Adrenal gland (tissue), 5 donors: ENCODE measurements around the gene ZNF491.

Source experiments
- POLR2A ChIP-seq, 2 donors: fragments of 450-650 bp; IDR thresholded peaks; one replicate each; pipeline ENCODE4 v1.6.1; 2017; ENCODE audit warnings: antibody characterized with exemption in 2 of 2, mild to moderate bottlenecking in 2 of 2, moderate library complexity in 1 of 2
- TF ChIP-seq, protein P1 (sequence below), 6 experiments: fragments of 450-650 bp in 4 of 6; fragments of 200-600 bp in 2 of 6; sonication (generic) in 1 of 6; IDR thresholded peaks; 1 replicate in 5 of 6; 2 replicates in 1 of 6; pipeline versions ENCODE4 v1.5.1 to v1.8.0; 2016 to 2021; ENCODE audit warnings: antibody characterized with exemption in 6 of 6, mild to moderate bottlenecking in 2 of 6, moderate library complexity in 1 of 6
- donor health status: DM: no; HTN: no; CAD: no.

DNA sequence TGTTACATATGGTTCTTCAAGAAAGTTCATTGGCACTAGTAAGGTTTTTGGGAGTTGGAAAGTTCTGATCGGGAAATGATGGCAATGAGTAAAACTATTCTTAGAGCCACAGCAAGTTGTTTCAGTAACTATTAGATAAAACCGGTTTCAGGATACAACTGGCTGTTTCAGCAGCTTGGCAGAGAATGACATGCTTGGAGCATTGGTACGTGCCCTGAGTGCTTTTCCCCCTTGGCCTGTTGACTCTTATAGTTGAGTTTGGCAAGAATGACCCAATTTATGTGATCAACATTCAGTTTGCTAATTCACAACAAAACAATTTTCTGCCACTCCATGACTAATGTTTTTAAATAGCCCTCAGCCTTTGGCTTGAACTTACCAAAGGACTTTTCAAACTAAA is 10.8 kb upstream of the ZNF491 start:
- TF ChIP-seq, protein P1, sequence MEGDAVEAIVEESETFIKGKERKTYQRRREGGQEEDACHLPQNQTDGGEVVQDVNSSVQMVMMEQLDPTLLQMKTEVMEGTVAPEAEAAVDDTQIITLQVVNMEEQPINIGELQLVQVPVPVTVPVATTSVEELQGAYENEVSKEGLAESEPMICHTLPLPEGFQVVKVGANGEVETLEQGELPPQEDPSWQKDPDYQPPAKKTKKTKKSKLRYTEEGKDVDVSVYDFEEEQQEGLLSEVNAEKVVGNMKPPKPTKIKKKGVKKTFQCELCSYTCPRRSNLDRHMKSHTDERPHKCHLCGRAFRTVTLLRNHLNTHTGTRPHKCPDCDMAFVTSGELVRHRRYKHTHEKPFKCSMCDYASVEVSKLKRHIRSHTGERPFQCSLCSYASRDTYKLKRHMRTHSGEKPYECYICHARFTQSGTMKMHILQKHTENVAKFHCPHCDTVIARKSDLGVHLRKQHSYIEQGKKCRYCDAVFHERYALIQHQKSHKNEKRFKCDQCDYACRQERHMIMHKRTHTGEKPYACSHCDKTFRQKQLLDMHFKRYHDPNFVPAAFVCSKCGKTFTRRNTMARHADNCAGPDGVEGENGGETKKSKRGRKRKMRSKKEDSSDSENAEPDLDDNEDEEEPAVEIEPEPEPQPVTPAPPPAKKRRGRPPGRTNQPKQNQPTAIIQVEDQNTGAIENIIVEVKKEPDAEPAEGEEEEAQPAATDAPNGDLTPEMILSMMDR (IDR thresholded peaks at IDR 0.05) = no peak
- TF ChIP-seq POLR2A (IDR thresholded peaks at IDR 0.05) = no peak
